HepG2 (cell line): ENCODE results near the gene CHAF1A. TPM values are rescaled to one million over a fixed set of nuclear protein-coding genes. Genes with fewer than 3 reads are reported as not detected.

Source experiments
- ADNP ChIP-seq: sonication (generic); formaldehyde crosslinking; IDR thresholded peaks from 2 replicates; pipeline ENCODE4 v1.4.0; 2020; ENCODE audit warnings: missing genetic modification reagents
- BCL3 ChIP-seq: sonication (generic); formaldehyde crosslinking; IDR thresholded peaks from 2 replicates; pipeline ENCODE4 v1.5.1; 2020; ENCODE audit warnings: mild to moderate bottlenecking, missing genetic modification reagents, moderate library complexity
- BORCS8-MEF2B ChIP-seq: sonication (generic); formaldehyde crosslinking; IDR thresholded peaks from 2 replicates; pipeline ENCODE4 v1.8.0; 2022; ENCODE audit warnings: mild to moderate bottlenecking, missing genetic modification reagents
- CEBPB ChIP-seq: IDR thresholded peaks from 2 replicates; pipeline ENCODE4 v1.6.1; 2011; ENCODE audit warnings: low read depth, low read length, improper control_type of control experiment, borderline replicate concordance
- CREBL2 ChIP-seq: sonication (generic); formaldehyde crosslinking; IDR thresholded peaks from 2 replicates; pipeline ENCODE4 v1.8.1; 2023; ENCODE audit warnings: missing genetic modification reagents, mild to moderate bottlenecking, borderline replicate concordance
- EED ChIP-seq: sonication (generic); formaldehyde crosslinking; IDR thresholded peaks from 2 replicates; pipeline ENCODE4 v1.5.0; 2020; ENCODE audit warnings: mild to moderate bottlenecking, missing genetic modification reagents
- ELF1 ChIP-seq: sonication (generic); formaldehyde crosslinking; IDR thresholded peaks from 2 replicates; pipeline ENCODE4 v1.4.0; 2020; ENCODE audit warnings: missing genetic modification reagents
- ELF4 ChIP-seq: sonication (generic); formaldehyde crosslinking; IDR thresholded peaks from 2 replicates; pipeline ENCODE4 v1.5.0; 2020; ENCODE audit warnings: missing genetic modification reagents, mild to moderate bottlenecking, moderate library complexity, borderline replicate concordance
- ERF ChIP-seq: IDR thresholded peaks from 2 replicates; pipeline ENCODE4 v1.6.1; 2018; ENCODE audit warnings: missing biosample characterization, missing genetic modification reagents
- FOXK2 ChIP-seq: fragments of 450-650 bp; IDR thresholded peaks from 2 replicates; pipeline ENCODE4 v1.6.1; 2016
- GATAD1 ChIP-seq: IDR thresholded peaks from 2 replicates; pipeline ENCODE4 v1.6.1; 2016; ENCODE audit warnings: missing genetic modification reagents, missing compliant biosample characterization
- GATAD2A ChIP-seq: IDR thresholded peaks from 2 replicates; pipeline ENCODE4 v1.6.1; 2016
- HNRNPK ChIP-seq: fragments of 200-400 bp; formaldehyde crosslinking; IDR thresholded peaks from 2 replicates; pipeline ENCODE4 v1.6.1; 2018; ENCODE audit warnings: low read length, low read depth, moderate library complexity, mild to moderate bottlenecking; ENCODE audit not compliant: poor library complexity, severe bottlenecking
- NFYC ChIP-seq: IDR thresholded peaks from 2 replicates; pipeline ENCODE4 v1.6.1; 2016; ENCODE audit warnings: missing genetic modification reagents, missing compliant biosample characterization
- PCBP2 ChIP-seq: fragments of 200-400 bp; formaldehyde crosslinking; optimal IDR thresholded peaks from 2 replicates; pipeline ENCODE3; 2018; ENCODE audit warnings: low read length, low read depth; ENCODE audit not compliant: poor library complexity, severe bottlenecking
- REXO4 ChIP-seq: sonication (generic); formaldehyde crosslinking; IDR thresholded peaks from 2 replicates; pipeline ENCODE4 v1.8.0; 2022; ENCODE audit warnings: missing genetic modification reagents, mild to moderate bottlenecking, borderline replicate concordance
- SKIL ChIP-seq: sonication (generic); formaldehyde crosslinking; IDR thresholded peaks from 2 replicates; pipeline ENCODE4 v1.8.0; 2022; ENCODE audit warnings: missing genetic modification reagents, mild to moderate bottlenecking, moderate library complexity, borderline replicate concordance
- SP2 ChIP-seq: sonication (generic); formaldehyde crosslinking; IDR thresholded peaks from 2 replicates; pipeline ENCODE4 v1.5.1; 2020; ENCODE audit warnings: mild to moderate bottlenecking, missing genetic modification reagents
- SP5 ChIP-seq: IDR thresholded peaks from 2 replicates; pipeline ENCODE4 v1.6.1; 2016; ENCODE audit warnings: low read depth, borderline replicate concordance
- TSC22D2 ChIP-seq: sonication (generic); formaldehyde crosslinking; IDR thresholded peaks from 2 replicates; pipeline ENCODE4 v1.5.1; 2020; ENCODE audit warnings: missing genetic modification reagents, mild to moderate bottlenecking, borderline replicate concordance
- USF2 ChIP-seq, 2 experiments: sonication (generic) in 1 of 2; formaldehyde crosslinking in 1 of 2; IDR thresholded peaks; 2 replicates each; pipeline versions ENCODE4 v1.5.1 to v1.6.1; 2011 to 2020; ENCODE audit warnings: borderline replicate concordance in 1 of 2, low read depth in 1 of 2, low read length in 1 of 2, mild to moderate bottlenecking in 1 of 2, missing genetic modification reagents in 1 of 2, moderate library complexity in 1 of 2
- ZBTB1 ChIP-seq: sonication (generic); formaldehyde crosslinking; IDR thresholded peaks from 2 replicates; pipeline ENCODE4 v1.4.0; 2020; ENCODE audit warnings: missing genetic modification reagents, borderline replicate concordance
- ZBTB42 ChIP-seq: sonication (generic); formaldehyde crosslinking; IDR thresholded peaks from 2 replicates; pipeline ENCODE4 v1.5.0; 2020; ENCODE audit warnings: mild to moderate bottlenecking, missing genetic modification reagents
- ZNF296 ChIP-seq: sonication (generic); formaldehyde crosslinking; conservative IDR thresholded peaks from 2 replicates; pipeline ENCODE4 v1.5.0; 2020; ENCODE audit warnings: mild to moderate bottlenecking, missing genetic modification reagents
- ZNF589 ChIP-seq: sonication (generic); formaldehyde crosslinking; conservative IDR thresholded peaks from 2 replicates; pipeline ENCODE4 v1.8.0; 2022; ENCODE audit warnings: mild to moderate bottlenecking, moderate library complexity, missing genetic modification reagents
- polyA plus RNA-seq, 8 experiments: library from polyadenylated mRNA; depleted of rRNA in 3 of 8; stranded (reverse) in 7 of 8; unstranded in 1 of 8; fragments of >200 nt; fragmentation: Illumina TruSeq in 4 of 8; extraction: Trizol in 4 of 8; gene quantifications; 2 replicates each; pipeline versions ENCODE4 v1.2.1 to v1.2.3, GENCODE V29; 2011 to 2016; ENCODE audit warnings: low read depth in 4 of 8, missing spikeins in 1 of 8, mixed read lengths in 1 of 8; ENCODE audit not compliant: insufficient read depth in 1 of 8
- total RNA-seq, 5 experiments: library from RNA; depleted of rRNA; stranded (reverse); fragments of >200 nt; fragmentation: Illumina TruSeq; extraction: Trizol; gene quantifications; 2 replicates each; pipeline ENCODE4 v1.2.3, GENCODE V29; 2016; ENCODE audit warnings: low read depth in 1 of 5

CHAF1A gene
- total and polyA plus RNA-seq, 2 of the 13 experiments (the other 11 are each of a cell fraction or from before 2014, with no cell fraction given), result 11.0 to 34.8 TPM

- TF ChIP-seq SP5 (0 out of 2 replicates have a peak, but pooled peaks have one; percentile 44), PCBP2 (no peak), GATAD2A (CRISPR knock-in tag) (peak; percentile 90), GATAD1 (CRISPR knock-in tag) (peak; percentile 55; the same call in 1 of the 2 replicates), ZNF296 (no peak), ELF1 (CRISPR knock-in tag) (peak; percentile 59; the same call in 1 of the 2 replicates), SP2 (0 out of 2 replicates have a peak, but pooled peaks have one; percentile 19), REXO4 (CRISPR knock-in tag) (no peak), HNRNPK (no peak), ERF (CRISPR knock-in tag) (peak; percentile 95), TSC22D2 (CRISPR knock-in tag) (peak; percentile 28; the same call in 1 of the 2 replicates), FOXK2 (no peak), EED (no peak), ADNP (CRISPR knock-in tag) (0 out of 2 replicates have a peak, but pooled peaks have one; percentile 19), CEBPB (peak; percentile 29; the same call in 1 of the 2 replicates), USF2 (IDR thresholded peaks at IDR 0.05; ENCODE audit: low read depth, low read length) (no peak), USF2 (CRISPR knock-in tag; IDR thresholded peaks at IDR 0.05; ENCODE audit: borderline replicate concordance) (no peak), SKIL (CRISPR knock-in tag) (peak; percentile 74; the same call in 1 of the 2 replicates), BORCS8-MEF2B (CRISPR knock-in tag) (peak; percentile 74), BCL3 (CRISPR knock-in tag) (peak; percentile 72; the same call in 1 of the 2 replicates), NFYC (CRISPR knock-in tag) (peak; percentile 47; the same call in 1 of the 2 replicates), ELF4 (CRISPR knock-in tag) (no peak), ZNF589 (CRISPR knock-in tag) (no peak), CREBL2 (CRISPR knock-in tag) (0 out of 2 replicates have a peak, but pooled peaks have one; percentile 94), ZBTB1 (CRISPR knock-in tag) (no peak), ZBTB42 (no peak)
Observed at GRCh38 chr19:4374498-4375163, 27.8 kb upstream of the CHAF1A start (continued).
